ENCODE data around the gene TRIM69. TPM values are rescaled to one million over a fixed set of nuclear protein-coding genes. Genes with fewer than 3 reads are reported as not detected.

Gene TRIM69
- total RNA-seq, 4 donors from 2014 or later, result 7.3 to 13.6 (median 8.6) TPM

DNA sequence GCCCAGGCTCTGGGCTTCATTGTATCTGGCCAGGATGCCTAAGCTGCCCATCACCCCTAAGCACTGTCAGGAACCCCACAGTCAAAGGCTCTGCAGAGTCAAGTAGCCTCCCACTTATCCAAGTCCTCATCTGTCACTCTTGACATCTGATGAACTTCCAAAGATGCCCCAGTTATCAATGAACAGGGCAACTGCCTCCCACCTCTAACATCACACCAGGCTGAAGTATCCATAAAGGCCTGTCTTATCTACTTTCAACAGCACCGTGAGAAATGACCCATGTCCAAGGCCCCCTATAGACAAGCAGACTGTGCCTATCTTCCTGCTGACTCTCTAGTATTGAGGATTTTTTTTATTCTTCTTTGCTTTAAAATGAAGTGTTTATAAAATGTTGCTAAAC is 56.4 kb downstream of the TRIM69 start:
- intact Hi-C loops (cut with DNase I; ENCODE audit: low total_unique reads), result no loop called here
- no peak overlapping the region for H3K4me3 ChIP-seq (ENCODE audit: low read depth, poor library complexity, severe bottlenecking)
- DNase-seq (ENCODE audit: low spot score in 2 of 2), result no peak
- WGBS, 2 donors, result 76 to 83% methylated on average over 1 of the region's 1 CpG
- no peak for TF ChIP-seq POLR2A (IDR thresholded peaks at IDR 0.05)
- TF ChIP-seq, protein P1, sequence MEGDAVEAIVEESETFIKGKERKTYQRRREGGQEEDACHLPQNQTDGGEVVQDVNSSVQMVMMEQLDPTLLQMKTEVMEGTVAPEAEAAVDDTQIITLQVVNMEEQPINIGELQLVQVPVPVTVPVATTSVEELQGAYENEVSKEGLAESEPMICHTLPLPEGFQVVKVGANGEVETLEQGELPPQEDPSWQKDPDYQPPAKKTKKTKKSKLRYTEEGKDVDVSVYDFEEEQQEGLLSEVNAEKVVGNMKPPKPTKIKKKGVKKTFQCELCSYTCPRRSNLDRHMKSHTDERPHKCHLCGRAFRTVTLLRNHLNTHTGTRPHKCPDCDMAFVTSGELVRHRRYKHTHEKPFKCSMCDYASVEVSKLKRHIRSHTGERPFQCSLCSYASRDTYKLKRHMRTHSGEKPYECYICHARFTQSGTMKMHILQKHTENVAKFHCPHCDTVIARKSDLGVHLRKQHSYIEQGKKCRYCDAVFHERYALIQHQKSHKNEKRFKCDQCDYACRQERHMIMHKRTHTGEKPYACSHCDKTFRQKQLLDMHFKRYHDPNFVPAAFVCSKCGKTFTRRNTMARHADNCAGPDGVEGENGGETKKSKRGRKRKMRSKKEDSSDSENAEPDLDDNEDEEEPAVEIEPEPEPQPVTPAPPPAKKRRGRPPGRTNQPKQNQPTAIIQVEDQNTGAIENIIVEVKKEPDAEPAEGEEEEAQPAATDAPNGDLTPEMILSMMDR (IDR thresholded peaks at IDR 0.05), result no peak

GRCh38 chr15:44794072-44794471 is 57.7 kb downstream of the TRIM69 start:
- intact Hi-C loops (cut with DNase I; ENCODE audit: low total_unique reads), result no loop called here
- no peak for DNase-seq (ENCODE audit: low spot score in 2 of 2)
- no peak overlapping the region for H3K4me3 ChIP-seq (ENCODE audit: low read depth, poor library complexity, severe bottlenecking)
- TF ChIP-seq POLR2A (IDR thresholded peaks at IDR 0.05), result no peak
- TF ChIP-seq, protein P1 (IDR thresholded peaks at IDR 0.05), result no peak
- 53 to 63% methylated on average over 1 of the region's 1 CpG for WGBS, 2 donors

DNA sequence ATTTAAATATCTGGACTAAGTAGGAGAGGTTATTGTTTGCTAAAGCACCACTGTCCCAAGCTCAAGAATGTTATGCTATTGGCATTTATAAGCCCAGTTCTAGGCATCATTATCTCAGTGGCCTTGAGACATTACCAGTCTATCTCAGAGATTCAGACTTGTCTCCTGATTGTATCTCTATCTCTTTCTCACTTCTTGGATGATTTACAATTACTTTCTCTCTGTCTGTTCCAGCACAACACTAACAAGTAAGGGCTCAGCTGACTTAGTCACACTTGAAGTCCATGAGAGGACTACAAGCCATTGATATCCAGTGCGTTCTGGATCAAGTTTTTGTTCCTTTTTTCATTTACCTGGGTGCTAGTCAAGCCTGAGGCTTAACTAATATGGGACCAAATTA is 60.2 kb downstream of the TRIM69 start:
- intact Hi-C loops (cut with DNase I; ENCODE audit: low total_unique reads), result no loop called here
- 53 to 59% methylated on average over 1 of the region's 1 CpG for WGBS, 2 donors

GRCh38 chr15:44798826-44799225 is 62.5 kb downstream of the TRIM69 start:
- 18 to 19% methylated on average over 3 of the region's 3 CpGs for WGBS, 2 donors
- TF ChIP-seq POLR2A (IDR thresholded peaks at IDR 0.05), result no peak
- TF ChIP-seq, protein P1 (IDR thresholded peaks at IDR 0.05), result no peak
- intact Hi-C loops (cut with DNase I; ENCODE audit: low total_unique reads), result no loop called here
- DNase-seq (ENCODE audit: low spot score in 2 of 2), result no peak
- H3K4me3 ChIP-seq (ENCODE audit: low read depth, poor library complexity, severe bottlenecking), result no peak overlapping the region

More for the DNA sequence above, 60.2 kb downstream of the TRIM69 start:
- TF ChIP-seq POLR2A (IDR thresholded peaks at IDR 0.05), result no peak
- TF ChIP-seq, protein P1 (IDR thresholded peaks at IDR 0.05), result no peak
- no peak overlapping the region for H3K4me3 ChIP-seq (ENCODE audit: low read depth, poor library complexity, severe bottlenecking)
- DNase-seq (ENCODE audit: low spot score in 2 of 2), result no peak

DNA sequence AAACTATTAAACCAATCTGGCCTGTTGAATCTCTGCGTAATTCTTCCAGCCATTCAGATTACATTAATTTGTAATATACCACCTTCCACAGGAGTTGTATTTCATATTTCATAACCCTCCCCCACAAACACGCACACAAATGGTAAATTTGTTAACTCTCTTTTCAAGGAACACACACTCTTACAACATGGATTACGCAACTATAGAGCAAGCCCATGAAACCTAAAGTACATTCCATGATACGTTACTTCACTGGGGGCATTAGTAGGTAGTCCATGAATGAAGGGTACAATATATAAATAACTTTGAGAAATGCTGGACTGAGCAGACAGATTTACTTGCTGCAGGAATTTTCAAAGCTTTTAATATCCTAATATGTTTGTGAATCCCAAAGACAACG is 65.0 kb downstream of the TRIM69 start:
- intact Hi-C loops (cut with DNase I; ENCODE audit: low total_unique reads), result no loop called here
- WGBS, 2 donors, result 76 to 83% methylated on average over 5 of the region's 5 CpGs

GRCh38 chr15:44801797-44802196 is 65.5 kb downstream of the TRIM69 start:
- TF ChIP-seq, protein P1 (IDR thresholded peaks at IDR 0.05), result no peak
- TF ChIP-seq POLR2A (IDR thresholded peaks at IDR 0.05), result no peak
- DNase-seq (ENCODE audit: low spot score in 2 of 2), result no peak
- no peak overlapping the region for H3K4me3 ChIP-seq (ENCODE audit: low read depth, poor library complexity, severe bottlenecking)
- intact Hi-C loops (cut with DNase I; ENCODE audit: low total_unique reads), result no loop called here

More for the DNA sequence above, 65.0 kb downstream of the TRIM69 start:
- no peak for DNase-seq (ENCODE audit: low spot score in 2 of 2)
- no peak overlapping the region for H3K4me3 ChIP-seq (ENCODE audit: low read depth, poor library complexity, severe bottlenecking)
- TF ChIP-seq, protein P1 (IDR thresholded peaks at IDR 0.05), result no peak
- no peak for TF ChIP-seq POLR2A (IDR thresholded peaks at IDR 0.05)
